ENCODE results near the gene DMXL2.

GRCh38 chr15:51450001-51450400 lies 172.6 kb downstream of the DMXL2 start:
- TF ChIP-seq, protein P1, sequence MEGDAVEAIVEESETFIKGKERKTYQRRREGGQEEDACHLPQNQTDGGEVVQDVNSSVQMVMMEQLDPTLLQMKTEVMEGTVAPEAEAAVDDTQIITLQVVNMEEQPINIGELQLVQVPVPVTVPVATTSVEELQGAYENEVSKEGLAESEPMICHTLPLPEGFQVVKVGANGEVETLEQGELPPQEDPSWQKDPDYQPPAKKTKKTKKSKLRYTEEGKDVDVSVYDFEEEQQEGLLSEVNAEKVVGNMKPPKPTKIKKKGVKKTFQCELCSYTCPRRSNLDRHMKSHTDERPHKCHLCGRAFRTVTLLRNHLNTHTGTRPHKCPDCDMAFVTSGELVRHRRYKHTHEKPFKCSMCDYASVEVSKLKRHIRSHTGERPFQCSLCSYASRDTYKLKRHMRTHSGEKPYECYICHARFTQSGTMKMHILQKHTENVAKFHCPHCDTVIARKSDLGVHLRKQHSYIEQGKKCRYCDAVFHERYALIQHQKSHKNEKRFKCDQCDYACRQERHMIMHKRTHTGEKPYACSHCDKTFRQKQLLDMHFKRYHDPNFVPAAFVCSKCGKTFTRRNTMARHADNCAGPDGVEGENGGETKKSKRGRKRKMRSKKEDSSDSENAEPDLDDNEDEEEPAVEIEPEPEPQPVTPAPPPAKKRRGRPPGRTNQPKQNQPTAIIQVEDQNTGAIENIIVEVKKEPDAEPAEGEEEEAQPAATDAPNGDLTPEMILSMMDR (IDR thresholded peaks at IDR 0.05): no peak
- TF ChIP-seq POLR2A (IDR thresholded peaks at IDR 0.05): no peak
